Smooth muscle cell (in vitro differentiated cells): ENCODE measurements around the gene NTRK3. TPM values are rescaled to one million over a fixed set of nuclear protein-coding genes. Genes with fewer than 3 reads are reported as not detected.
A peak's percentile ranks its signal among the peaks of the same experiment; 100 is the strongest.

ENCODE experiments used
- DNase-seq: peaks from one replicate; lab custom pipeline; 2025; ENCODE audit not compliant: unreplicated experiment; lab: John Stamatoyannopoulos, UW
- H2AFZ ChIP-seq: fragments of 200-600 bp; sonication (generic); 2 replicates; pipeline ENCODE4 v1.6.0; 2016; ENCODE audit warnings: antibody characterized with exemption, low read depth, mild to moderate bottlenecking
- H3F3A ChIP-seq: fragments of 200-600 bp; sonication (generic); 2 replicates; pipeline ENCODE4 v1.6.0; 2017; ENCODE audit warnings: antibody characterized with exemption, low read depth
- H3K27ac ChIP-seq: fragments of 200-600 bp; sonication (generic); 2 replicates; pipeline ENCODE4 v1.5.1; 2016; ENCODE audit warnings: low read depth, mild to moderate bottlenecking
- H3K27me3 ChIP-seq: fragments of 200-600 bp; sonication (generic); 2 replicates; pipeline ENCODE4 v1.6.1; 2016; ENCODE audit warnings: low read depth, mild to moderate bottlenecking
- H3K36me3 ChIP-seq: fragments of 200-600 bp; sonication (generic); 2 replicates; pipeline ENCODE4 v1.5.1; 2016; ENCODE audit warnings: low read depth
- H3K4me1 ChIP-seq: fragments of 200-600 bp; sonication (generic); 2 replicates; pipeline ENCODE4 v1.5.1; 2016; ENCODE audit warnings: low read depth
- H3K4me2 ChIP-seq: fragments of 200-600 bp; sonication (generic); 2 replicates; pipeline ENCODE4 v1.6.0; 2016; ENCODE audit warnings: mild to moderate bottlenecking
- H3K4me3 ChIP-seq: fragments of 200-600 bp; sonication (generic); 2 replicates; pipeline ENCODE4 v1.5.1; 2016; ENCODE audit warnings: mild to moderate bottlenecking
- H3K79me2 ChIP-seq: fragments of 200-600 bp; sonication (generic); 2 replicates; pipeline ENCODE4 v1.6.0; 2016; ENCODE audit warnings: low read depth, mild to moderate bottlenecking
- H3K9ac ChIP-seq: fragments of 200-600 bp; sonication (generic); 2 replicates; pipeline ENCODE4 v1.6.0; 2016; ENCODE audit warnings: low read depth
- H3K9me3 ChIP-seq: fragments of 200-600 bp; sonication (generic); replicated peaks from 2 replicates; pipeline ENCODE4 v1.5.1; 2016; ENCODE audit warnings: low read depth
- H4K20me1 ChIP-seq: fragments of 200-600 bp; sonication (generic); 2 replicates; pipeline ENCODE4 v1.6.0; 2016; ENCODE audit warnings: low read depth
- CTCF ChIP-seq: fragments of 200-600 bp; sonication (generic); IDR thresholded peaks from 2 replicates; pipeline ENCODE4 v1.5.1; 2017; ENCODE audit warnings: borderline replicate concordance, mild to moderate bottlenecking, antibody characterized with exemption; ENCODE audit not compliant: insufficient read depth, poor library complexity, severe bottlenecking
- WGBS: methylation state at CpG from one replicate; pipeline ENCODE4 v1.1.7; 2016; ENCODE audit warnings: low lambda C conversion rate; 5-methylcytosine and 5-hydroxymethylcytosine counted together
- polyA plus RNA-seq: library from polyadenylated mRNA; unstranded; fragments of >200 nt; fragmentation: Nextera tagmentation; extraction: Ambion mirVana; gene quantifications from 2 replicates; pipeline ENCODE4 v1.2.1, GENCODE V29; 2016
- total RNA-seq: library from RNA; depleted of rRNA; stranded (reverse); fragments of >200 nt; gene quantifications from 2 replicates; pipeline ENCODE4 v1.2.3, GENCODE V29; 2014

Gene NTRK3
- total RNA-seq (3.3 and 3.6 TPM in 2 replicates), polyA plus RNA-seq (3.5 TPM in 2 replicates)

- Histone ChIP-seq H3K4me1 (peaks cover 5% of the 10 kb centered on the region), H3K4me3 (peak within 1 kb of the TSS; percentile 54), H3F3A (no peaks in the 10 kb centered on the region), H2AFZ (peak within 1 kb of the TSS; percentile 43), H3K9me3 (no peaks in the 10 kb centered on the region), H4K20me1 (no peaks in the 10 kb centered on the region), H3K4me2 (peak within 1 kb of the TSS; percentile 85), H3K36me3 (no peaks in the 10 kb centered on the region), H3K79me2 (no peaks in the 10 kb centered on the region), H3K27ac (no peak within 1 kb of the TSS), H3K9ac (no peak within 1 kb of the TSS), H3K27me3 (peaks cover 66% of the 10 kb centered on the region)
- no peak for DNase-seq
- WGBS = 2% methylated on average over 60 of the region's 95 CpGs
- TF ChIP-seq CTCF = no peak
Observed at GRCh38 chr15:88256279-88257230, at the start of gene NTRK3. TSS of gene NTRK3 (minus strand) at chr15:88256739. CDS start at chr15:88256153, 586 bp downstream.

GRCh38 chr15:88303395-88303794 lies 46.9 kb upstream of the NTRK3 start:
- Histone ChIP-seq H3K9me3 (no peaks in the 10 kb centered on the region), H3K79me2 (no peaks in the 10 kb centered on the region), H3K27me3 (peaks cover 27% of the 10 kb centered on the region), H3F3A (no peaks in the 10 kb centered on the region), H3K36me3 (no peaks in the 10 kb centered on the region), H2AFZ (no peak overlapping the region), H3K9ac (no peak overlapping the region), H4K20me1 (no peaks in the 10 kb centered on the region), H3K4me2 (no peak overlapping the region), H3K27ac (no peak overlapping the region), H3K4me3 (no peak overlapping the region), H3K4me1 (no peaks in the 10 kb centered on the region)
- TF ChIP-seq CTCF = no peak
- no peak for DNase-seq

GRCh38 chr15:88302373-88302772 lies 45.8 kb upstream of the NTRK3 start:
- Histone ChIP-seq H3K79me2 (no peaks in the 10 kb centered on the region), H3K27ac (no peak overlapping the region), H3K36me3 (no peaks in the 10 kb centered on the region), H3K9ac (no peak overlapping the region), H3K27me3 (peaks cover 27% of the 10 kb centered on the region), H3K4me1 (no peaks in the 10 kb centered on the region), H4K20me1 (no peaks in the 10 kb centered on the region), H3K9me3 (no peaks in the 10 kb centered on the region), H3F3A (no peaks in the 10 kb centered on the region), H2AFZ (no peak overlapping the region), H3K4me2 (no peak overlapping the region), H3K4me3 (no peak overlapping the region)
- no peak for DNase-seq
- WGBS = 79% methylated on average over 3 of the region's 3 CpGs
- TF ChIP-seq CTCF = no peak
